HCEC 1CT (cell line): Measurements from ENCODE around the gene EGFL7.
"Not testable (repeated sequence)": the region's sequence is repeated elsewhere in the genome, so short reads cannot be mapped to it uniquely, and the experiment has no call there.

Experiments
- DNase-seq: peaks from one replicate; pipeline ENCODE4 v3.0.0-alpha.2; 2017

EGFL7 gene

GRCh38 chr9:136625101-136626065 lies 37.3 kb upstream of the EGFL7 start:
- peak; percentile 29 for DNase-seq

DNA sequence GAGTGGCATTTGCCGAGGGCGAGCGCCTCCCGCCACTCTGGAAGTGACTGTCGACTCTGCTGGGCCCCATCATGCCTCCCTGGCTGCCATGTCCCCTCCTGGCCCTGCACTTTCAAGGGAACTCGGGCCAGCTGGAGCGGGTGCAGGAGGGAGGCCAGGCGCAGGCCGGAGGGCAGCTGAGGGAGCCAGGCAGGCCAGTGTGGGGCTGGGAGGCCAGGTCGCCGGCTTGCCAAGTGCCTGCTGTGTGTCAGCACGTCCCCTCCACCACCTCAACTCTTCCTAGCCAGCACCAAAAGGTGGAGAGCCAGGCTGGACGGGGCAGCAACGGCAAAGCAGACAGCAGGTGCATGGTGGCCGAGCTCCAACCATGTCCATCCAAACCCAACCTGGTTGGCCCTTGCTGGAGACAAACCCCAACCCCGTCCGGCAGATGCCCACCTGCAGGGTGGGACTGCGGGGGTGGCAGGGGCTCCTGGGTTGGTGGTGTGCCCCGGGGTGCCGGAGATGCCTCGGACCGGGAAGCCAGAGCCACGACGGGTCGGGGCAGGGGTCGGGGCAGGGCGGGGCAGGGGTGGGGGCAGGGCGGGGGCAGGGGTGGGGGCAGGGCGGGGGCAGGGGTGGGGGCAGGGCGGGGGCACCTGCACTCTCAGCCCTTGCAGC lies 36.5 kb upstream of the EGFL7 start:
- no peak for DNase-seq

DNA sequence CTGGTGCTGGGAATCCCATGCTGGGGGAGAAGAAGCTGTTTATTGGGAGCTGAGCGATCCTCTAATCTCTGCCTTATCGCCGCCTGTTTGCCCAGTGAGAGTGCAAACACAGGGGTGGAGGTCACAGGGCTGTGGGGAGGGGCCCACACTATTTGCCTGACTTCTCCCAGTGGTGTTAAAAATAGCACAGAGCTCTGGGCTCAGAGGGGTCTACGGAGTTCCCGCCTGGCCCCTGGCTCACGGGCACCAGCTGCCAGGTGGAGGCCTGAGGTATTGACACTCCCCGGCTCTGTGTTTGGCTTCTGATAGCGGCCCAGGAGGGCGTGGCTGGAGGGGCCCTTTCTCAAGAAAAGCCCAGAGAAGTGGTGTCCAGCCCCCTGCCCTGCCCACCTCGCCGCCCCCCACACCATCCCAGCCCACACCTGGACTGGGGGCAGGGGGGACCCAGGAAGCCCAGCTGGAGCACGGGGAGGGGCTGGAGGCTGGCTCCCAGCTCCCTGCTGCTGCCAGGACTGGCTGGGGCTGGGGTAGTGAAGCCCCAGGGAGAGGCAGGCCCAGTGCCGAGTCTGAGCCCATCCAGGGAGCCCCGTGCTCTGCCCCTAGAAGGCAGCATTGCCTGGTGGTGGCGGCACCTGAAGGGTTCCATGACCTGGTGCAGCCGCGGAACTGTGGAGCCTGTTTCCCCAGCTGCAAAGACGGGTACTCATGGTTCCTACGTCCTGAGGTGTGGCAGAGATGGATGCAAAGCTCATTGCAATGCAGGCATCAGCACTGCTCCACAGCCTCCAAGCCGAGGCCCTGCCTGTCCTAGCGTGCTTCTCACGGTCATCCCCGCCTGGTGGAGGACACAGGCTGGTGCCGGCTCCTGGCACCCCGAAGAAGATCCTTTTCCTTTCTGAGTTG lies 35.7 kb upstream of the EGFL7 start:
- no peak for DNase-seq

- no peak for DNase-seq
These were observed 35.0 kb upstream of the EGFL7 start for GRCh38 chr9:136627703-136628102.

DNA sequence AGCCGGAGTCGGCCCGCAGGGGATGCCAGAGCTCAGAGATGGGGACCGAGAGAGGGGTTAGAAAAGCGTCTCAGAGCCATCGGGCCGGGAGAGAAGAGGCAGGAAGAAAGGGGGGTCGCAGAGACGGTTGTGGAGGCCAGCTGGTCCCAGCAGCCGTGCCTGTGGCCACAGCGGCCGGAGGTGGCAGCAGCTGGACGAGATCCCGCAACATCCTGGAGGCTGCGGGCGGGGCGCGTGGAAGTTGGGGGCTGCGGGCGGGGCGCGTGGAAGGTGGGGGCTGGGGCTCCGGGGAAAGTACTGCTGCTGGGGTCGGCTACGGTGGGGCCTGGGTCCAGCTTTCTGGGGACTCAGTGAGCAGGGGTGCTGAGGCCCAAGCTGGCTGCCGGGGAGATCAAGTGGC lies 34.4 kb upstream of the EGFL7 start:
- DNase-seq, result no peak

DNA sequence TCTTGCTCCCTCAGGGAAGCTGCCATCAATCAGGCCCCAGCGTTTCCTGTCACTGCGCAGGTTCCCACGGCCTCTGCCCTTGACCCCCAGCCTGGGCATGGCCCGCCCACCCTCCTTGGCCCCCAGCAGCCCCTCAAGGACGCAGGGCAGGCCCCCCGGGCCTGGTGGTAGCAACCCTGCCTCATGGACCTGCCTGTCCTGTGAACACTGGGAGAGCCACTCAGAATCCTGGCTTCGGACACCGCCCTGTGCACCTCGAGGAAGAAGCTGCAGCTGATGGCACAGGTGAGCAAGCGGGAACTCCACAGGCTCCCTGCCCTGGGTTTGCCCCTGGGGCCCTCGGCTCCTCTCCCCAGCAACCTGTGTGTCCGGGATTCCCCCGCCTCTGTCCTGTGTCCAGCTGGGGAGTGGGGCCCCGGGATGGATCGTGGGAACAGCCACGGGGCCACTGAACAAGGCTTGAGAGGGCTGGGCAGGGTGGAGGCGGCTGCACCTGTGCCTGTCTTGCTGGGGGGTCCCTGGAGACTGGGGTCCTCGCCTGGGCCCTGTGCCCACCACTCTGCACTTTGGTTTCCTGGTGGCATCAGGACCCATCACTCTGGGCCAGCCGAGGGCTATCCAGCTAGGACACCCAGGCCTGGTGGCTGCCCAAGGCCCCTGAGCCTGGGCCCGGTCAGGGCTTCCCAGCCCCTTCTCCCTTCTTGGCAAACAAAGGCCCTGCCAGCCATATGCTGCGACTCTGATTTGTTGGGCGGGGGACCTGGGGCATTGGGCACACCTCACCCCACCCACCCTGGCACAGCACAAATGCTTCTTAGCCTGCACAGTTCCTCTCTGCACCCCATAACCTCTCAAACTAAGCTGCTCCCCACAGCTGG lies 33.5 kb upstream of the EGFL7 start:
- DNase-seq, result no peak

- no peak for DNase-seq
These were observed 32.6 kb upstream of the EGFL7 start for GRCh38 chr9:136629879-136630661.

DNA sequence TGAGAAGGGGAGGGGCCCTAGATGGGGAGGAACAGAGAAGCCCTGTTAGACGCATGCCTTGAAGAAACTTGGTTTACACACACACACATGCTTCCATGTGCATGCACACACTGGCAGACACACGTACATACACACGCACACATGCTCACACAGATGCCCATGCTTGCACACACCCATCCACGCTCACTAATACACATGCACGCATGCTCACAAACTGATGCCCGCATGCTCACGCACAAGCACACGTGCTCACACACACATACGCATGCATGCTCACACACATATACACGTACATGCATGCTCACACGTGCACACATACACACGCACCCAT lies 32.1 kb upstream of the EGFL7 start:
- no peak for DNase-seq

DNA sequence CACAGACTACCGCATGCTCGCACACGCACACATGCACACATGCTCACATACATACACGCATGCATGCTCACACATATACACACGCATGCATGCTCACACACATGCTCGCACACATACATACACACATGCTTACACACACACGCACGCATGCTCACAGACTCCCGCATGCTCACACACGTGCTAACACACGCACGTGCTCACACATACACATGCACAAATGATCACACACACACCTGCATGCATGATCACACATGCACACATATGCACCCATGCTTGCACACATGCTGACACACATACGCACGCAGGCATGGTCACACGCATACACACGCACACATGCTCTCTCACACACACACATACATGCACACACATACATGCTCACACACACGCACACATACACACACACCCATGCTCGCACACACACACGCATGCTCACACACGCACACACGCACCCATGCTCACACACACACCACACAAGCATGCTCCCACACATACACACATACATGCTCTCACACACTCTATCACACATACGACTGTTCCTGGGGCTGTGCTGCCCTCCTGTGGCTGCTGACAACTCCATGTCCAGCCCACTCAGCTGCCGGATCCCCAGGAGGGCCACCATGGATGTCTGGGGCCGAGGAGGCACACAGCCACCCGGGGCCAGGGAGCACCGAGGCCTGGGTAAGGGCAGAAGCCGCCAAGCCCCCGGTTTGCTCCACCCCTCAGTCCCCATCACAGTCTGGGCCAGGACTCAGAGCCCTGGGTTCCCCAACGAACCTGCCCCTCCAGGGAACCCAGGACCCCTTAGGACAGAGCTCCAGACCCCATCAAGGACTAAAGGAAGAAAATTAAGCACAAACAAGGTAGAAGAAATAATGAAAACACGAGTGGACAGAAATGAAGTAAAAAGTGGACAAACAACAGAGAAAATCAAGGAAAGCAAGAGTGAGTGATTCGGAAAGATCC lies 31.4 kb upstream of the EGFL7 start:
- DNase-seq, result peak; percentile 53

- not testable (repeated sequence) for DNase-seq
These were observed 30.6 kb upstream of the EGFL7 start for GRCh38 chr9:136632072-136632471.

DNA sequence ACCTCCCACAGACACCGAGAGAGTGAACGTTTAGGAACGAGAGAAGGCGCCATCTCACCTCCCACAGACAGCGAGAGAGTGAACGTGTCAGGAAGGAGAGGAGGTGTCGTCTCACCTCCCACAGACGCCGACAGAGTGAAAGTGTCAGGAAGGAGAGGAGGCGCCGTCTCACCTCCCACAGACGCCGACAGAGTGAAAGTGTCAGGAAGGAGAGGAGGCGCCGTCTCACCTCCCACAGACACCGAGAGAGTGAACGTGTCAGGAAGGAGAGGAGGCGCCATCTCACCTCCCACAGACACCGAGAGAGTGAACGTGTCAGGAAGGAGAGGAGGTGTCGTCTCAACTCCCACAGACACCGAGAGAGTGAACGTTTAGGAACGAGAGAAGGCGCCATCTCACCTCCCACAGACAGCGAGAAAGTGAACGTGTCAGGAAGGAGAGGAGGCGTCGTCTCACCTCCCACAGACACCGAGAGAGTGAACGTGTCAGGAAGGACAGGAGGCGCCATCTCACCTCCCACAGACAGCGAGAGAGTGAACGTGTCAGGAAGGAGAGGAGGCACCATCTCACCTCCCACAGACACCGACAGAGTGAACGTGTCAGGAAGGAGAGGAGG lies 30.1 kb upstream of the EGFL7 start:
- not testable (repeated sequence) for DNase-seq

DNA sequence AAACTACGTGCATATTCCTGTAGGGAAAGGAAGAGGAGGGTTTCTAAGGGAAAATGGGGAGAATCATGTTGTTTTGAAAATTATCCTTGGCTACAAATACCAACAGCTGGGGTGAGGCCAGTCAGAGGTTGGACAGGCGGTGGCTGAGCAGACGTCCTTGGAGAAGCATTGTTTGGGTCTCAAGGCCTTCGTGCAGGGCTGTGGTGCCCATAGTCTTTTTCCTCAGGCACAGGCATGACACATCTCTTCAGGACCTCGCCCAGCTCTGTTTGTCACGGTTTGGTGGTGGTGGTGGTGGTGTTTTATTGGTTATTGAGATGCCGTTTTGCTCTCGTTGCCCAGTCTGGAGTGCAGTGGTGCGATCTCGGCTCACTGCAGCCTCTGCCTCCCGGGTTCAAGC lies 27.8 kb upstream of the EGFL7 start:
- no peak for DNase-seq

- DNase-seq, result no peak
These were observed 22.3 kb upstream of the EGFL7 start for GRCh38 chr9:136640171-136641111.

DNA sequence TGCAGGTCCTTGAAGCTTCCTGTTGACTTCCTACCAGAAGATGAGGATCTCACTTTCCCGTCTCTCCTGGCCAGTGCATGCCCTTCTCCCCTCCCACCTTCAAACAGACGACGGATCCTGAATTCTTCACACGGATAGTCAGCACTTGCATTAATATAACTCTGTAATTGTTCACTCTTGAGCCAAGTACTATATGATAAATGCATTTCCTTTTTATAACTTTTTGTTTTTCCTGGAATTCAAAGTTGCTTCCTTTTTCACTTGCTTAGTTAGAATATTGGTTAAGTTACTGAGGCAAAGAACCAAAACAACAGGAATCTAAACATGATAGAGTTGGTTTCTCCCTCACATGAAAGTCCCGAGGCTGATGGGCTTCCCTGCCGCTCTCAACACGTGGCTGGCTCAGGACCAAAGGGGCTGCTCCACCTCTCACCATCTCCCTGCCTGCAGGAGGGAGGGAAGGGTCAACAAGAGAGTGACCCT lies 20.2 kb upstream of the EGFL7 start:
- no peak for DNase-seq

GRCh38 chr9:136643596-136644342 lies 18.9 kb upstream of the EGFL7 start:
- no peak for DNase-seq

DNA sequence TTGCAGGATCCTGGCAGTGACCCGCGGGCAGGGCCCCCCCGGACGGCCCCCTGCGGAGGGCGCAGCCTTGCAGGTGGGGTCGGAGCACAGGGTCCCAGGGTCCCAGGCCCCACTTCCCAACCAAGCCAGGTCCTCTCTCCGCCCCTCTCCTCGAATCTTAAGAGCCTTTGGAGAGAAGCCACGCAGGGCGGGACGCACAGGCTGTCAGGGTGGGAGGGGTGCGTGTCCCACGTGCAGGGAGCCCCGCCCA lies 18.4 kb upstream of the EGFL7 start:
- no peak for DNase-seq

GRCh38 chr9:136644593-136645351 lies 17.9 kb upstream of the EGFL7 start:
- DNase-seq, result peak; percentile 79
